Body of pancreas (tissue), 4 donors: ENCODE measurements around the gene SHISAL1. TPM values are rescaled to one million over a fixed set of nuclear protein-coding genes. Genes with fewer than 3 reads are reported as not detected.

Experiments
- ATAC-seq: fragments of 150-250 bp; one replicate; pipeline ENCODE4 v1.9.1; 2016
- DNase-seq, 4 donors: peaks; one replicate each; pipeline ENCODE4 v3.0.0-alpha.2; 2019
- H3K27ac ChIP-seq, 4 donors: fragments of 200-600 bp; sonication (generic); 1 replicate in 3 of 4; 2 replicates in 1 of 4; pipeline versions ENCODE4 v1.5.1 to v1.6.1; 2016 to 2019; ENCODE audit warnings: mild to moderate bottlenecking in 1 of 4, mixed read lengths in 1 of 4, moderate library complexity in 1 of 4
- H3K27me3 ChIP-seq, 2 donors: fragments of 200-600 bp; sonication (generic); one replicate each; pipeline ENCODE4 v1.6.0; 2016; ENCODE audit warnings: mild to moderate bottlenecking in 1 of 2
- H3K36me3 ChIP-seq, 2 donors: fragments of 200-600 bp; sonication (generic); replicated peaks in 1 of 2; 2 replicates each; pipeline ENCODE4 v1.5.1; 2016; ENCODE audit warnings: low read depth in 2 of 2; ENCODE audit not compliant: insufficient read depth in 1 of 2
- H3K4me1 ChIP-seq: fragments of 200-600 bp; sonication (generic); one replicate; pipeline ENCODE4 v1.6.0; 2016
- H3K4me3 ChIP-seq, 2 donors: fragments of 200-600 bp; sonication (generic); 1 replicate in 1 of 2; 2 replicates in 1 of 2; pipeline ENCODE4 v1.5.1; 2016 to 2019
- H3K9me3 ChIP-seq, 3 donors: fragments of 200-600 bp; sonication (generic); 1 replicate in 2 of 3; 2 replicates in 1 of 3; pipeline ENCODE4 v1.5.1; 2016
- POLR2A ChIP-seq, 3 donors: fragments of 450-650 bp; IDR thresholded peaks; one replicate each; pipeline ENCODE4 v1.6.1; 2016; ENCODE audit warnings: antibody characterized with exemption in 3 of 3, mild to moderate bottlenecking in 2 of 3
- WGBS, 2 donors: methylation state at CpG; one replicate each; pipeline ENCODE4 v1.1.5; 2017; 5-methylcytosine and 5-hydroxymethylcytosine counted together
- intact Hi-C: fragments of 100-400 bp; cut with DNase I; formaldehyde crosslinking; loops from one replicate; pipeline ENCODE4 v1.15.1; 2023
- total RNA-seq, 2 donors: library from RNA; depleted of rRNA; stranded (reverse); fragments of >200 nt; gene quantifications; one replicate each; pipeline ENCODE4 v1.1.0, GENCODE V29; 2016
- TF ChIP-seq, protein P1 (sequence below), 7 experiments: fragments of 450-650 bp in 4 of 7; fragments of 200-600 bp in 3 of 7; sonication (generic) in 3 of 7; IDR thresholded peaks; one replicate each; pipeline ENCODE4 v1.5.1; 2016 to 2019; ENCODE audit warnings: antibody characterized with exemption in 7 of 7

SHISAL1 gene
- total RNA-seq, 2 donors from 2014 or later, result 0.78 to 1.6 TPM

DNA sequence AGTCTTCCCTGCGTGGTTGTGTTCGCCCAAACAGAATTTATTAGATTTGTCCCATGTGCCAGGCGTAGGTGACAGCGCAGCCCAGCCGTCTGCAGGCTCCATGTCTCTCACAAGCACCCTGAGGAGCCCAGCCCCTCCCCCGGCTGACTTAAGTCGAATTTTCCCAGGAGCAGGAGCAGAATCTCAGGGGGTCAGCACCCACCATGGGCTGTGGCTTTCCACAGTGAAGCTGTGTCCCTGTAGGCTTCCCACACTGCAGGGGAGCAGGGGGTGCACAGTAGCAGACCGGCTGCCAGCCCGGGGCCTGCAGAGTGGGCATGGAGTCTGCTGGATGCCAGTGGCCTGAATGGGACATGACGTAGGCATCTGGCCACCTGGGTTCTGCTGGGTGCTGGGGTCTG is 116.0 kb downstream of the SHISAL1 start:
- Histone ChIP-seq H3K9me3 (no peaks in the 10 kb centered on the region), H3K4me1 (no peaks in the 10 kb centered on the region), H3K4me3 (no peak overlapping the region), H3K36me3 (no peaks in the 10 kb centered on the region), H3K27me3 (no peaks in the 10 kb centered on the region), H3K27ac (no peak overlapping the region)
- no peak for TF ChIP-seq POLR2A (IDR thresholded peaks at IDR 0.05)
- TF ChIP-seq, protein P1, sequence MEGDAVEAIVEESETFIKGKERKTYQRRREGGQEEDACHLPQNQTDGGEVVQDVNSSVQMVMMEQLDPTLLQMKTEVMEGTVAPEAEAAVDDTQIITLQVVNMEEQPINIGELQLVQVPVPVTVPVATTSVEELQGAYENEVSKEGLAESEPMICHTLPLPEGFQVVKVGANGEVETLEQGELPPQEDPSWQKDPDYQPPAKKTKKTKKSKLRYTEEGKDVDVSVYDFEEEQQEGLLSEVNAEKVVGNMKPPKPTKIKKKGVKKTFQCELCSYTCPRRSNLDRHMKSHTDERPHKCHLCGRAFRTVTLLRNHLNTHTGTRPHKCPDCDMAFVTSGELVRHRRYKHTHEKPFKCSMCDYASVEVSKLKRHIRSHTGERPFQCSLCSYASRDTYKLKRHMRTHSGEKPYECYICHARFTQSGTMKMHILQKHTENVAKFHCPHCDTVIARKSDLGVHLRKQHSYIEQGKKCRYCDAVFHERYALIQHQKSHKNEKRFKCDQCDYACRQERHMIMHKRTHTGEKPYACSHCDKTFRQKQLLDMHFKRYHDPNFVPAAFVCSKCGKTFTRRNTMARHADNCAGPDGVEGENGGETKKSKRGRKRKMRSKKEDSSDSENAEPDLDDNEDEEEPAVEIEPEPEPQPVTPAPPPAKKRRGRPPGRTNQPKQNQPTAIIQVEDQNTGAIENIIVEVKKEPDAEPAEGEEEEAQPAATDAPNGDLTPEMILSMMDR (IDR thresholded peaks at IDR 0.05), result no peak
- DNase-seq, result no peak
- intact Hi-C loops, result no loop called here
- no peak for ATAC-seq
- 60 to 63% methylated on average over 9 to 10 of the region's 10 CpGs for WGBS, 2 donors

DNA sequence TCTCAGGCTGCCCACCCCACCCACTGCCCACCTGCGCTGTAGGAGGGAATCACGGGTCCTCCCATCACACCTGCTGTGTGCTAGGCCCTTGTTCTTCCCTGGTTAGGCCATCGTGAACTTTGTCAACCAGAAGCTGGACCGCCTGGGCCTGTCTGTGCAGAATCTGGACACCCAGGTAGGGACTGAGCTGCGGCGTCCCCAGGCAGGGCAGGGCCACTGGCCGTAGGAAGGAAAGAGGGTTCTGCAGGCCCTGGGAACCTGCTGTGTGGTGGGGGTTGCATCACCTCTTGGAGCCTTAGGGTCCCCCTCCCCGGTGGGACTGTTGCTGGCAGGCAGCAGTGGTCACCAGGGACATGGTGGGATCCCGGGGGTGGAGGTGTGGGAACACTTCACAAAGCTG is 116.5 kb downstream of the SHISAL1 start:
- Histone ChIP-seq H3K27ac (no peak overlapping the region), H3K4me3 (no peak overlapping the region), H3K27me3 (no peaks in the 10 kb centered on the region), H3K9me3 (no peaks in the 10 kb centered on the region), H3K36me3 (no peaks in the 10 kb centered on the region), H3K4me1 (no peaks in the 10 kb centered on the region)
- no peak for TF ChIP-seq POLR2A (IDR thresholded peaks at IDR 0.05)
- TF ChIP-seq, protein P1 (IDR thresholded peaks at IDR 0.05), result no peak
- ATAC-seq, result no peak
- no peak for DNase-seq
- WGBS, 2 donors, result 29 to 41% methylated on average over 4 to 9 of the region's 9 CpGs
- intact Hi-C loops, result no loop called here

DNA sequence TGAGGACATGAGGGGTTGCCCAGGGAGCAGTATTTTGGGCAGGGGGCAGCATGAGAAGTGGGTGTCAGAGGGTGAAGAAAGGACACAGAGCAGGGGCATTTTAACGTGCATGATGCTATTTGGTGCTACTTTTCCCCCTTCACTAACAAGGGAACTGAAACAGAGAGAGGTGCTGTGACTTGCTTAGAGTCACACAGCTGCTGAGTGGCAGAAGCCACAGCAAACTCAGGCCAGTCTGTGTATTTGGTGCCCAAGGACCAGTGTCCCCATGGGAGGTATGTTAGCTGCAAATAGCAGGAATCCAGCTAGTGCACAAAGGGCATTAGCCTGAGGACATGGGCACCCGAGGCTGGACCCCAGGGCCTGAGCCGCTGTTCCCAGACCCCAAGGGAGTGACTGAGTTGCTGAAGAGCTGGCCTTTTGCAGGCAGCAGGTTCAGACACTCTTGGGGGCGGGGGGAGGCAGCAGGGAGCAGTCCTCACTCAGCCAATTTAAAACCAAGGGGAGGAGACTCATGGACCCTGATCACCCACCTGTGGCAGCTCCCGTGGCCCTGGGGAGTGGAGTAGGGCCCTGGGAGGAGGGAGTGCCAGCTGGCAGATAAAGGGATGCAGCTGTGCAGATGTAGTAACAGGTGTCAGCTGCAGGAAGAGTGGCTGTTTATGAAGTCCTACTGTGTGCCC is 117.4 kb downstream of the SHISAL1 start:
- H3K9me3 ChIP-seq, result no peaks in the 10 kb centered on the region
- H3K4me1 ChIP-seq, result no peaks in the 10 kb centered on the region
- no peak for DNase-seq
- TF ChIP-seq, protein P1 (IDR thresholded peaks at IDR 0.05), result no peak
- no peak for TF ChIP-seq POLR2A (IDR thresholded peaks at IDR 0.05)
- no peak for ATAC-seq
- WGBS, 2 donors, result 32 to 38% methylated on average over 2 to 5 of the region's 5 CpGs
- no peak overlapping the region for H3K27ac ChIP-seq
- H3K27me3 ChIP-seq, result no peaks in the 10 kb centered on the region
- H3K4me3 ChIP-seq, result no peak overlapping the region
- intact Hi-C loops, result no loop called here
- no peaks in the 10 kb centered on the region for H3K36me3 ChIP-seq

DNA sequence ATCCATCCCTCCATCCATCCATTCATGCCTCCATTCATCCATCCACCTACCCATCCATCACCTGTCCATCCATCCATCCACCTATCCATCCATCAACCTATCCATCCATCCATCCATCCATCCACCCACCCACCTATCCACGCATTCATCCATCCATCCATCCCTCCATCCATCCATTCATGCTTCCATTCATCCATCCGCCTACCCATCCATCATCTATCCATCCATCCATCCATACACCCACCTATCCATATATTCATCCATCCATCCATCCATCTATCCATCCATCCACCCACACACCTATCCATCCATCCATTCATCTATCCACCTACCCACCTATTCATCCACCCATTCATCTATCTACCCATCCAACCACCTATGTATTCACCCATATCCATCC is 118.2 kb downstream of the SHISAL1 start:
- H3K4me1 ChIP-seq, result no peaks in the 10 kb centered on the region
- intact Hi-C loops, result no loop called here
- WGBS, 2 donors, result 61 to 75% methylated on average over 2 of the region's 2 CpGs

More for the DNA sequence above, 118.2 kb downstream of the SHISAL1 start:
- ATAC-seq, result no peak
- H3K4me3 ChIP-seq, result no peak overlapping the region
- DNase-seq, result no peak
- TF ChIP-seq POLR2A (IDR thresholded peaks at IDR 0.05), result no peak
- TF ChIP-seq, protein P1 (IDR thresholded peaks at IDR 0.05), result no peak
- H3K27me3 ChIP-seq, result no peaks in the 10 kb centered on the region
- no peak overlapping the region for H3K27ac ChIP-seq
- H3K36me3 ChIP-seq, result no peaks in the 10 kb centered on the region
- H3K9me3 ChIP-seq, result no peaks in the 10 kb centered on the region

Other genes starting within 250 kb of the SHISAL1 start
- 10 to 100 TPM in 1 of 2 donors, 1 to 10 TPM in 1; 8.8 to 13.2 TPM for gene PARVG, start 132.0 kb downstream of the SHISAL1 start, total RNA-seq
- 10 to 100 TPM; 10.6 to 12.5 TPM for gene RTL6, start 185.3 kb upstream of the SHISAL1 start, total RNA-seq